HUES64 (cell line): ENCODE measurements around the gene AKAP13.

Experiments used
- H3K27ac ChIP-seq: 2 replicates; pipeline ENCODE4 v1.7.0; 2013; ENCODE audit warnings: low read depth, low read length, inconsistent platforms
- H3K27me3 ChIP-seq: 2 replicates; pipeline ENCODE4 v1.6.1; 2013; ENCODE audit warnings: mild to moderate bottlenecking, low read length; ENCODE audit not compliant: insufficient read depth
- H3K36me3 ChIP-seq: 2 replicates; pipeline ENCODE4 v1.6.1; 2013; ENCODE audit warnings: mild to moderate bottlenecking, low read length; ENCODE audit not compliant: insufficient read depth
- H3K4me1 ChIP-seq: 2 replicates; pipeline ENCODE4 v1.6.1; 2013; ENCODE audit warnings: mild to moderate bottlenecking, low read length, moderate library complexity; ENCODE audit not compliant: insufficient read depth
- H3K4me3 ChIP-seq: 2 replicates; pipeline ENCODE4 v1.5.1; 2013; ENCODE audit warnings: mild to moderate bottlenecking, low read length, moderate library complexity
- H3K9ac ChIP-seq: 2 replicates; pipeline ENCODE4 v1.6.1; 2013; ENCODE audit warnings: mild to moderate bottlenecking, low read depth, low read length
- H3K9me3 ChIP-seq: 2 replicates; pipeline ENCODE4 v1.6.1; 2013; ENCODE audit warnings: low read depth, low read length; ENCODE audit not compliant: insufficient read depth
- WGBS: fragments of 150-250, 120-280 bp; methylation state at CpG from one replicate; pipeline ENCODE4 v1.1.7; 2013; ENCODE audit warnings: missing lambda C conversion rate; 5-methylcytosine and 5-hydroxymethylcytosine counted together

Gene AKAP13

DNA sequence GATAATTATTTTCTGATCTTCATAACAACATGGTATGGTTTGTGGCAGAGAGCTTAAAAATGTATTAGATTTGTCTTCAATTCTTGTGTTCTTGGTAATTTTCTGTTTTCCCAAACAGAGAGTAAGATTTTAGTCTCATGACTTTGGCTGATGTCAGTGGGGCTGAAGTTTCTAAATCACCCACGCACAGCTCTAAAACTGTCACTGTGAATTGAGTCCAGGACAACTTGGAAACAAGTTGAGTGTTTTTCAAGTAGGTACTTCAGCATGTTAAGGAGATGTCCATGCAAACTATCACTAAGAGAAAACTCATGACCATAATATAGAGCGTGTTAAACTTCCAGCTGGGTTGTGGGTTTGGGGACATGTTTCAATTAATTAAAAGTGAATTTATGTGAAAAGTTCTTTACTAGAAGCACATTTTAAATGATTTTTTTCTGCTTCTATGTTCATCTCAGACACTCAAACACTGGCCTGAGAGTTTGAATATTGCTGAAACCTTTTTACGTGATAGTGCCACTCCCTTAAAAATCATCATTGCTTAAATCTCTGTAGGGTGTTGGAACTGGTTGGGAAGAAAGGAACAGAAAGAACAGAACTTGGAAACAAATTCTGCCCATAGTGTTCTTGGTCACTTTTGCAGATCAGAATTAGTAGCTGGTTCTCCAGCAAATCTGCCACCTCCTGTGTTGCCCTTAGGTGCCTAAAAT lies 324.5 kb downstream of the AKAP13 start:
- Histone ChIP-seq H3K4me3 (no peak overlapping the region), H3K4me1 (peaks cover 13% of the 10 kb centered on the region), H3K27me3 (no peaks in the 10 kb centered on the region), H3K9ac (no peak overlapping the region), H3K9me3 (no peaks in the 10 kb centered on the region), H3K36me3 (peaks cover 8% of the 10 kb centered on the region; the same call in 1 of the 2 replicates), H3K27ac (no peak overlapping the region)
- 100% methylated on average over 1 of the region's 3 CpGs for WGBS

DNA sequence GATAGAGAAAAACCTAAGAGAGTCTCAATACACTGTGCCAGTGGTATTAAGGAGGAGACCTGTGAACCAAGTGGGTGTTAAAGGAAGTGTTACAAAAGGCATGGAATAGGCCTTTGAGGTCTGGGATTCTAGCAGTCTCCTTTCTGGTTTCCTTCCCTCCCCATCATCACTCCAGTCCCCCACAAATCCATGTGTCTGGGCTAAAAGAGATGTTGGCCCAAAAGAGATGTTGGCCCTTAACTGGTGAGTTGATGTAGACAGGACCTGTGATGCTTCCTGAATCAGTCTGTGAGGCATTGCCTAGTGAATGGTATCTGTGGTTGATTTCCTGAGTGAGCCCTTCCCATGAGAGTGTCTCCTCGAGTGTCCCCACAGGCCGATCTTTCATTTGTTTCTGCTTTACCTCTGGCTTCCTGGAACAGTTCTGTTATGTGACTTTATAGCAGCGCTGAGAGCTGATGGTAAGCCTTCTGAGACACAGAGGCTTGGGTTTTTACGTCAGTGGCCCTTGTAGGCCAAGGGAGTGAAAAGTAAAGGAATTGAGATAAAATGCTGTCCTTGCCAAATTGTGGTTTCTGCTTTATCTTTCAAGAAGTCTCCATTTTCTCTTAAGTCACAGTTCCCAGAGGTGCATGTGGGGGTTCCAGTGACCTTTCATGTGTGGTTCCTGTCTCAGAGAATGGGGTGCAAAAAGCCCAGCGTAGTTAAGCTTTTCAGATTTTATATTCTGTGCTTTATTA lies 326.5 kb downstream of the AKAP13 start:
- Histone ChIP-seq H3K9ac (no peak overlapping the region), H3K9me3 (no peaks in the 10 kb centered on the region), H3K4me3 (no peak overlapping the region), H3K27ac (no peak overlapping the region), H3K4me1 (peaks cover 13% of the 10 kb centered on the region), H3K27me3 (no peaks in the 10 kb centered on the region), H3K36me3 (peaks cover 23% of the 10 kb centered on the region)
- 91% methylated on average over 5 of the region's 5 CpGs for WGBS

DNA sequence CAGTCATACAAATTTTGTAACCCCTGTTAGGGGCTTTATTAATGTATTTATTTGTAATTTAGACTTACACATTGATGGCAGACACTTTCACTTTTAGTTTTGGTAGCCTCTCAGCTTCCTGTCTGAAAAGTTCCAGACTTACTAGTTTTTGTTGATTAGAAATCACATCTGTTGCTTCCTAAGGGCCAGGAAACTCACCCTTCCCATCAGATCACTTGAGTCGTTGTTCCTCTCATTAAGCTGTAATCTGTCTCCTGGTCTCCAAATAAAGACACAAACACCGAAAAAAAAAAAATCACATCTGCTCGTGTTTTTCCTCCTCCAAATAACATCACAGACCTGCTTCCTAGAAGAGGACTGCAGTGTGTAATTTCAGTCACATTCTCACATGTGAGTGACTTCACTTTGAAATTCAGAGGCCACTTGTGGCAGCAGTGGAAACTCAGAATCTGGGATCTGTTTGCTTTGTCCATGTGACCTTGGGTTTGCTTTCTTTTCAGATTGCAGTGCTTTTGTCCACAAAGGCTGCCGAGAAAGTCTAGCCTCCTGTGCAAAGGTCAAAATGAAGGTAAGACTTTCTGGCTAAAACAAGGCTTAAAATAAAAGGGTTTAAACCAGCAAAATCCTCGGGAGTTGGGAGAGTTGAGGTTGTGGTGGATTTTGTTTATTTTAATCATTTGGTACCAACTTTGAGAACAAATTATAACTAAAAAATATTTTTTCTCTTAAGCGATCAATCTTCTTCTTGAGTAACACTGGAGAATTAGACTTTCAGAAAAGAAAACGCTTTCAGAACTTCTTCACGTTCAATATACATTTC lies 327.3 kb downstream of the AKAP13 start:
- no peak overlapping the region for H3K9ac ChIP-seq

DNA sequence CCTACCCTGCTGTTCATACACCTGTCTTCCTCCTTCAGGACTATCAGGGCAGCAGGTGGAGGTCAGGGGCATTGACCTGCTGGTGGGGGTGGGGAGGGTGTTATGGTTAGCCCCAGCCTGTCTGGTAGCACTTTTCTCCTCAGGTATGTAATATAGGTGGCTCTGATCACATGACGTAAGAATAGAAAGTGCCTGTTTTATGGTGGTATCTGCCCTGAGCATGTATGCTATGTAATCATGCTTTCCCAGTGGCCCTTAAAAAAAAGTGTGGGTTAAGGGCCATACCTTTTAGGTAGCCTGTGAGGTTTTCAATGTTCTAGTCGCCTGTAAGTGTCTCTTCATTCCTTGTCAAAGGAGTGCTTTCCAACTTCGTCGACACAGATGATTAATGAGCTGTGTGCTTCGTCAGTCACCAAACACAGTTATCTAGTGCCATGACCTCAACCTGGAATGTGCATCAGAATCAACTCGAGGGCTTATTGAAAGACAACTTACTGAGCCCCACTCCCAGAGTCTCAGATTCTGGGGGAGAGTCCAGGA lies 328.1 kb downstream of the AKAP13 start:
- no peak overlapping the region for H3K27ac ChIP-seq

More for the DNA sequence above, 327.3 kb downstream of the AKAP13 start:
- H3K27me3 ChIP-seq, result no peaks in the 10 kb centered on the region
- 75% methylated on average over 8 of the region's 8 CpGs for WGBS
- no peaks in the 10 kb centered on the region for H3K9me3 ChIP-seq
- peaks cover 8% of the 10 kb centered on the region for H3K4me1 ChIP-seq
- H3K27ac ChIP-seq, result peak overlapping the region; percentile 16; the same call in 1 of the 2 replicates
- H3K36me3 ChIP-seq, result peaks cover 23% of the 10 kb centered on the region
- no peak overlapping the region for H3K4me3 ChIP-seq

DNA sequence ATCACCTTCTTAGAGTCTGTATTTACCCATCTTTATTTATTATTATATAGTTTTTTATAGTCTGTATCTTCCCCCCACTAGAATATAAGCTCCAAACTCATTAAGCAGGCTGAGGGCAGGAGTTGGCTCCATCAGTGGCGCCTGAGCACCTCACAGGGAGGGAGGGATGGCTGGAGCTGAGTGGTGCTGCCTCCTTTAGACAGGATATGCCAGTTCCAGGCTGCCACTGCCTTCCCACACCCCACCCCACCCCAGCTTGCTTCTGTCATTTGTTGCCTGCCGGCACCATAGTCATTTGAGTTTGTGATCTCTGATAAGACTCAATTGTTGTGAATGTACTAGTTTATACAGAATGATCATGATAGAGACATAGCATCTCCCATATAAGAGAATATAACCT lies 328.8 kb downstream of the AKAP13 start:
- Histone ChIP-seq H3K9ac (no peak overlapping the region), H3K4me1 (peaks cover 7% of the 10 kb centered on the region; the same call in 1 of the 2 replicates), H3K27ac (no peak overlapping the region), H3K36me3 (peaks cover 36% of the 10 kb centered on the region), H3K27me3 (no peaks in the 10 kb centered on the region), H3K4me3 (no peak overlapping the region), H3K9me3 (no peaks in the 10 kb centered on the region)
- WGBS, result 44% methylated on average over 1 of the region's 2 CpGs

More for the DNA sequence above, 328.1 kb downstream of the AKAP13 start:
- H3K4me3 ChIP-seq, result no peak overlapping the region
- peaks cover 7% of the 10 kb centered on the region; the same call in 1 of the 2 replicates for H3K4me1 ChIP-seq
- H3K36me3 ChIP-seq, result peaks cover 28% of the 10 kb centered on the region
- WGBS, result 92% methylated on average over 6 of the region's 6 CpGs
- no peak overlapping the region for H3K9ac ChIP-seq
- no peaks in the 10 kb centered on the region for H3K9me3 ChIP-seq
- H3K27me3 ChIP-seq, result no peaks in the 10 kb centered on the region

DNA sequence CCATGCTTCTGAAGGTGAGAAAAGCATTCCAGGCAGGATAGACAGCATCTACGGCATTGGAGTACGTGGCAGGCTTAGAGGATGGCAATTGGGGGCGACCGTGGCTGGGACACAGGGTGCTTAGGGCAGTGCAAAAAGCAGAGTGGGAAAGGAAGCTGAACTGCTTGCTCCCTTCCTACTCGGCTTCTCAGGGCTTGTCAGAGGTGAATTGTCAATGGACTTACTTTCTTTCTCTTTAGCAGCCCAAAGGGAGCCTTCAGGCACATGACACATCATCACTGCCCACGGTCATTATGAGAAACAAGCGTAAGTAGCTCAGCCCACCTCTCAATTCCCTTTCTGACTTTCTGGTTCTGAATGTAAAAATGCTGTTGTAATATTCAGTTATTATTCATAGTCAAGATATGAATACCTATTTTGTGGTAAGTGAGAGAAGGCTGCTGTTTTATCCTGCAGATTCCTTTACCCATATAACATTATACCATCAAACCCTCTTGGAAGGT lies 330.0 kb downstream of the AKAP13 start:
- 94% methylated on average over 7 of the region's 7 CpGs for WGBS
- Histone ChIP-seq H3K4me1 (peaks cover 7% of the 10 kb centered on the region; the same call in 1 of the 2 replicates), H3K27ac (no peak overlapping the region), H3K27me3 (no peaks in the 10 kb centered on the region), H3K9me3 (no peaks in the 10 kb centered on the region), H3K36me3 (peaks cover 39% of the 10 kb centered on the region), H3K4me3 (no peak overlapping the region), H3K9ac (no peak overlapping the region)

DNA sequence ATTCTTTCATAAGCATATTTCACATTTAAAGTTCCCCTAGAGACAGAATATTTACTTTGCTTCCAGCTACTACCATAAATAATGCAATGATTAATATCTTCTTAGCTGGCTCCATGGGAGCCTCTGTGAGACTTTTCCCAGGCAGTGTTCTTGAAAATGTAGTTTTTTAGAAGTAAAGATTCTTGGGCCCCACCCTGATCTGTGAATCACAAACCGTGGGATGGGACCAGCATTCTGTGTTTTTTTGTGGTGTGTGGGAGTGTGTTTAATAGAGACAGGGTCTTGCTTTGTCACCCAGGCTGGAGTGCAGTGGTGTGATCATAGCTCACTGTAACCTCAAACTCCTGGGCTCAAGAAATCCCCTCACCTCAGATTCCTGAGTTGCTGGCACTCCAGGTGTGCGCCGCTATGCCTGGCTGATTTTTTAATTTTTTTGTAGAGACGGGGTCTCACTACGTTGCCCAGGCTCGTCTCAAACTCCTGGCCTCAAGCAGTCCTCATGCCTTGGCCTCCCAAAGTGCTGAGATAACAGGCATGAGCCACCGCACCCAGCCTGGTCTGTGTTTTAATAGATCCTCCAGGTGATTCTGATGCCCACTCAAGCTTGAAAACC lies 331.3 kb downstream of the AKAP13 start:
- H3K27me3 ChIP-seq, result no peaks in the 10 kb centered on the region
- H3K9me3 ChIP-seq, result no peaks in the 10 kb centered on the region
- peaks cover 52% of the 10 kb centered on the region for H3K36me3 ChIP-seq
- WGBS, result 94% methylated on average over 7 of the region's 7 CpGs
- H3K27ac ChIP-seq, result no peak overlapping the region
- peaks cover 7% of the 10 kb centered on the region; the same call in 1 of the 2 replicates for H3K4me1 ChIP-seq
- H3K4me3 ChIP-seq, result no peak overlapping the region
- H3K9ac ChIP-seq, result no peak overlapping the region

DNA sequence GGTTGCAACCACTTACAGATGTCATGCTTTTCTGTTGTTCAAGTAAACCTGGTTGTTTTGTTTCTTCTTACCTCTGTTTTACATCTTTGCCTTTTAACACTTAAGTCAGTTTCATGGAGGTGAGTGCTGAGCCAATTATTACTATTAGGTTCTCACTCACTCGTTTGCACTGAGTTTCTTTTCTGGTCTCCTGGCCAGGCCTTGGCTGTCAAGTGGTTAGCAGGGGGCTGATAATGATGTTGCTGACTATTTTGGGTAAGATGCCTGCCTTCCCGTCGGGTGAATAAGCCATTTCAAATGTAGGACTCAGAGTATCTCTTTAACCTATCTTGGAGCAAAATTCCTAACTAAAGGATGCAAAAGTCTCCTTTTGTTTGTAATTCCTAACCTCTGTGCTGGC lies 335.9 kb downstream of the AKAP13 start:
- H3K9me3 ChIP-seq, result no peaks in the 10 kb centered on the region
- no peak overlapping the region for H3K9ac ChIP-seq
- WGBS, result 56% methylated on average over 3 of the region's 3 CpGs
- H3K4me1 ChIP-seq, result no peaks in the 10 kb centered on the region
- H3K4me3 ChIP-seq, result no peak overlapping the region
- no peak overlapping the region for H3K27ac ChIP-seq
- H3K27me3 ChIP-seq, result no peaks in the 10 kb centered on the region
- peaks cover 78% of the 10 kb centered on the region for H3K36me3 ChIP-seq

DNA sequence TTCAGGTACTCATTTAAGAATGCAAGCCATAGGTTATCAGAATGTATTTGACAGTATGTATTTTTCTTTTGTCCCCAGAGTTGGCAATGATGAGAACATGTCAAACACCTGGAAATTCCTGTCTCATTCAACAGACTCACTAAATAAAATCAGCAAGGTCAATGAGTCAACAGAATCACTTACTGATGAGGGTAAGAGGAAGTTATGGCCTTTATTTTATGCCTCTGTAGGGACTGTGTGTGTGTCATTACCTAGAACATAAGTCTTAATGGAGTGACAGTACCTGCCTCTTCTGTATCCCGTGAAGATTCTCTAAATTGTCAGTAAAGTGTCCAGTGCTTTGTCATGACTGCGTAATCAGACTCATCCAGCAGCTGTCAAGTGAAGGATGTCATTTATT lies 336.8 kb downstream of the AKAP13 start:
- Histone ChIP-seq H3K4me1 (no peaks in the 10 kb centered on the region), H3K9ac (no peak overlapping the region), H3K4me3 (no peak overlapping the region), H3K27me3 (no peaks in the 10 kb centered on the region), H3K36me3 (peaks cover 84% of the 10 kb centered on the region), H3K9me3 (no peaks in the 10 kb centered on the region), H3K27ac (no peak overlapping the region)
- WGBS, result 93% methylated on average over 2 of the region's 2 CpGs

DNA sequence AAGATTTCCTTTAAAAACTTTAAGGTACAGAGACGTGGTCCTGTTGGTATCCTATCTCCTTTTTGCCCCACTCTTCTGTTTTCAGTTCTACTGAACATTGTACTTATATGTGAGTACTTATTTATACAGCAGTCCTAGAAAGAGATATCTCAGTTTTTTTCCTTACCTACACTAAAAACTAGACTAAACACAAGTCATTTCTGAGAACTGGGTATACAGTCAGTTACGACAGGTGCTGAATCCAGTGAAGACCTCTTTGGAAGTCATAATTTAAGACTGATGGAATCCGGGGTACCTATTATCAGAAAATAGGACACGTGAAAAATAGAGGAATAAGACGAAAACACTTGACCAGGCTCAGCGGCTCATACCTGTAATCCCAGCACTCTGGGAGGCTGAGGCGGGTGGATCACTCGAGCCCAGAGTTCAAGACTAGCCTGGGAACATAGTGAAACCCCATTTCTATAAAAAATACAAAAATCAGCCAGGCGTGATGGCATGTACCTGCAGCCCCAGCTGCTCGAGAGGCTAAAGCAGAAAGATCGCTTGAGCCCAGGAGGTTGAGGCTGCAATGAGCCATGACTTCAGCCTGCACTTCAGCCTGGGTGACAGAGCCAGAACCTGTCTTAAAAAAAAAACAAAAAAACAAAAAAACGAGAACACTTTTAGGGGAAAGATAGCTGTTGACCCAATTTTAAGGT lies 338.0 kb downstream of the AKAP13 start:
- no peaks in the 10 kb centered on the region for H3K27me3 ChIP-seq
- 95% methylated on average over 12 of the region's 12 CpGs for WGBS
- H3K4me1 ChIP-seq, result no peaks in the 10 kb centered on the region
- H3K27ac ChIP-seq, result no peak overlapping the region
- no peak overlapping the region for H3K9ac ChIP-seq
- H3K9me3 ChIP-seq, result no peaks in the 10 kb centered on the region
- H3K36me3 ChIP-seq, result peaks cover 91% of the 10 kb centered on the region
- no peak overlapping the region for H3K4me3 ChIP-seq
